ENCODE data around the gene LRMDA. TPM values are rescaled to one million over a fixed set of nuclear protein-coding genes. Genes with fewer than 3 reads are reported as not detected.

LRMDA gene
- total RNA-seq, 4 donors from 2014 or later: 1.5 to 15.7 (median 4.6) TPM

DNA sequence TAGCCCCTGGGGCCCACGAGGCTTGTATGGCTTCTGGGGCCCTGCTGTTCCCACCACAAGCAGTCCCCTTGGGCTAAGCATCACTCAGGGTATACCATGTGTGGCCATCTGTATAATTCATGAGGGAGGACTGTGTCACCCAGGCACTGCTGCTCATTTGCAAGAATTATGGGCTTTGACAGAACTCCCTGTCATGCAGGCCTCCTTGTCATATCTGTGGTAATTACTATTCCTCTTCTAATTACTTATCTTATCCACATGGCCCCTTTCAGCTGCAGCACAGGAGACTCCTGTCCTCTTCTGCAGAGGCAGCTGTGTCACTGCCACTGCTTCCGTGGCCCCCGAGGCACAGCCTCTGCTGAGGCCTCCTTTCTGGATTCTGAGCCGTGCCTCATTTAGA lies 46.3 kb downstream of the LRMDA start:
- H3K4me1 ChIP-seq: no peaks in the 10 kb centered on the region
- no peak for TF ChIP-seq POLR2A (IDR thresholded peaks at IDR 0.05)
- TF ChIP-seq, protein P1, sequence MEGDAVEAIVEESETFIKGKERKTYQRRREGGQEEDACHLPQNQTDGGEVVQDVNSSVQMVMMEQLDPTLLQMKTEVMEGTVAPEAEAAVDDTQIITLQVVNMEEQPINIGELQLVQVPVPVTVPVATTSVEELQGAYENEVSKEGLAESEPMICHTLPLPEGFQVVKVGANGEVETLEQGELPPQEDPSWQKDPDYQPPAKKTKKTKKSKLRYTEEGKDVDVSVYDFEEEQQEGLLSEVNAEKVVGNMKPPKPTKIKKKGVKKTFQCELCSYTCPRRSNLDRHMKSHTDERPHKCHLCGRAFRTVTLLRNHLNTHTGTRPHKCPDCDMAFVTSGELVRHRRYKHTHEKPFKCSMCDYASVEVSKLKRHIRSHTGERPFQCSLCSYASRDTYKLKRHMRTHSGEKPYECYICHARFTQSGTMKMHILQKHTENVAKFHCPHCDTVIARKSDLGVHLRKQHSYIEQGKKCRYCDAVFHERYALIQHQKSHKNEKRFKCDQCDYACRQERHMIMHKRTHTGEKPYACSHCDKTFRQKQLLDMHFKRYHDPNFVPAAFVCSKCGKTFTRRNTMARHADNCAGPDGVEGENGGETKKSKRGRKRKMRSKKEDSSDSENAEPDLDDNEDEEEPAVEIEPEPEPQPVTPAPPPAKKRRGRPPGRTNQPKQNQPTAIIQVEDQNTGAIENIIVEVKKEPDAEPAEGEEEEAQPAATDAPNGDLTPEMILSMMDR (IDR thresholded peaks at IDR 0.05): no peak
- no peak overlapping the region for H3K4me3 ChIP-seq
- H3K27me3 ChIP-seq: no peaks in the 10 kb centered on the region
- H3K36me3 ChIP-seq: no peaks in the 10 kb centered on the region
- no peak overlapping the region for H3K27ac ChIP-seq
- no peak for DNase-seq
- intact Hi-C loops (cut with DNase I; ENCODE audit: low total_unique reads): no loop called here
- H3K9me3 ChIP-seq: no peaks in the 10 kb centered on the region

DNA sequence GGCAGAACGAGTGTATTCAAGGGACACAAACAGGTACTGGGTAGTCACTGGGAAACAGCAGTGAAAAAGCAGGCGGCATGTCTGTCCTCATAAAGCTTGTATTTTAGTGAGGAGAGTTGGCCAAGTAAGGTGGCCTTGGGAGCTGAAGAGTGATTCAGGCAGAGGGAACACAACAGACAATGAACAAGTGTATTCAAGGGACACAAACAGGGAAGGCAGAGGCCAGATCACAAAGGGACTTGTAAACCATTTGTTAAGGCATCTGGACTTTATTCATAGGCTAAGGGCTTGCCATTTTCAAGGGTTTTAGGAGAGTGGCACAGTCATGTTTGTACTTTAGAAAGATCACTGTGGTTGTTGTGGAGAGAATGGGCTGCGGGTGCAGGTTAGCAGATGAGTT lies 49.0 kb downstream of the LRMDA start:
- Histone ChIP-seq H3K27ac (no peak overlapping the region), H3K27me3 (no peaks in the 10 kb centered on the region), H3K4me1 (no peaks in the 10 kb centered on the region), H3K36me3 (no peaks in the 10 kb centered on the region), H3K4me3 (no peak overlapping the region), H3K9me3 (no peaks in the 10 kb centered on the region)
- TF ChIP-seq, protein P1 (IDR thresholded peaks at IDR 0.05): no peak
- TF ChIP-seq POLR2A (IDR thresholded peaks at IDR 0.05): no peak
- DNase-seq: no peak
- intact Hi-C loops (cut with DNase I; ENCODE audit: low total_unique reads): no loop called here

DNA sequence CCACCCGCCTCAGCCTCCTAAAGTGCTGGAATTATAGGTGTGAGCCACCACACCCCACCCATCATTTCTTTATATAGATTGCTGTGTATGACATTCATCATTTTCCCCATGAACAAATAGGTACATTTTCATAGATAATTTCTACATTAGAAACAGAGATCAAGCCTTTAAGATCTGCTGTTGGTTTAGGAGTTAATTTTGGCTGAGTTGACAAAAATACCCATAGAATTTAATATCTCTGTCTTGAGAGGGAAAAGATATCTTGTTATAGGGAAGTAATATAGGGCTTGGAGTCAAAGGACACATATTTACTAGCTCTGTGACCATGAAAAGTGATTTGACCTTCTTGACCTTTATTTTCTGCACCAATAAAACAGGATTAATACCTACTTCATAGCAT lies 51.8 kb downstream of the LRMDA start:
- TF ChIP-seq POLR2A (IDR thresholded peaks at IDR 0.05): no peak
- TF ChIP-seq, protein P1 (IDR thresholded peaks at IDR 0.05): no peak
- Histone ChIP-seq H3K36me3 (no peaks in the 10 kb centered on the region), H3K27ac (no peak overlapping the region), H3K4me3 (no peak overlapping the region), H3K9me3 (no peaks in the 10 kb centered on the region), H3K27me3 (no peaks in the 10 kb centered on the region), H3K4me1 (no peaks in the 10 kb centered on the region)
- intact Hi-C loops (cut with DNase I; ENCODE audit: low total_unique reads): no loop called here
- DNase-seq: no peak

DNA sequence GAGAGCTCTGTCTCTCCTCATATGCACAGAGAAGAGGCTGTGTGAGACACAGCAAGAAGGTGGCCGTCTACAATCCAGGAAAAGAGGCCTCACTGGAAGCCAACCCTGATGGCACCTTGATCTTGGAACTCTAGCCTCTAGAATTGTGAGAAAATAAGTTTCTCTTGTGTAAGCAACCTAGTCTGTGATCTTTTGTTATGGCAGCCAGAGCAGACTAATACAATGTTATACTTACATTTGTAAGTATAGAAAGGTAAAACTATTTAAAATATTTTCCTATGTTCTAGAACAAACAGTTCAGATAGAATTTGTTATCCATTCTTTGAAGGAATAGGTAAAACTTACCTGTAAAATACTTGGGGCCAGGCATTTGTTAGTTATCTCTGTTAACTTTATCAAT lies 53.3 kb downstream of the LRMDA start:
- Histone ChIP-seq H3K4me1 (no peaks in the 10 kb centered on the region), H3K9me3 (no peaks in the 10 kb centered on the region), H3K4me3 (no peak overlapping the region), H3K27me3 (no peaks in the 10 kb centered on the region), H3K36me3 (no peaks in the 10 kb centered on the region), H3K27ac (no peak overlapping the region)
- DNase-seq: no peak
- TF ChIP-seq, protein P1 (IDR thresholded peaks at IDR 0.05): no peak
- TF ChIP-seq POLR2A (IDR thresholded peaks at IDR 0.05): no peak
- intact Hi-C loops (cut with DNase I; ENCODE audit: low total_unique reads): no loop called here

DNA sequence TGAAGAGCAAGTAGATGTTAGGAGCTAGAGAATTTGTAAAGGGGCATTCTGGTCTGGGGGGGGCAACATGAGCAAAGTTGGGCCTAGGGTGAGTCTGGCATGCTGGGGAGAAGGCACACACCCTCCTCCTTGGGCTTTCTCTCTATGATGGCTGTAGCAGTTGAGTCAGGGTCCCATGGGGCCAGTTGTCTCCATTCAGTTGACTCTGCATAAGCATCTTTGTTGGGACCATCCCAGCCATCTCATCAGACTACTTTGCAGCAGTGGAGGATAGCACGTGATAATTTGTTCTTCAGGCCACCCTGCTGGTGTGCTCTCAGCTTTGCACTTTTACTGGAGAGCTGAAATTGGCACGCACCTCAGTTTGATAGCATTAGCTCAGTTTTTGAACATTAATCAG lies 55.2 kb downstream of the LRMDA start:
- no peak for DNase-seq
- H3K9me3 ChIP-seq: no peaks in the 10 kb centered on the region
- no peaks in the 10 kb centered on the region for H3K36me3 ChIP-seq
- H3K4me3 ChIP-seq: no peak overlapping the region
- H3K4me1 ChIP-seq: no peaks in the 10 kb centered on the region
- H3K27ac ChIP-seq: no peak overlapping the region
- TF ChIP-seq, protein P1 (IDR thresholded peaks at IDR 0.05): no peak
- TF ChIP-seq POLR2A (IDR thresholded peaks at IDR 0.05): no peak
- no peaks in the 10 kb centered on the region for H3K27me3 ChIP-seq
- intact Hi-C loops (cut with DNase I; ENCODE audit: low total_unique reads): no loop called here
